Measurements from ENCODE around the gene GCDH.

GCDH gene

DNA sequence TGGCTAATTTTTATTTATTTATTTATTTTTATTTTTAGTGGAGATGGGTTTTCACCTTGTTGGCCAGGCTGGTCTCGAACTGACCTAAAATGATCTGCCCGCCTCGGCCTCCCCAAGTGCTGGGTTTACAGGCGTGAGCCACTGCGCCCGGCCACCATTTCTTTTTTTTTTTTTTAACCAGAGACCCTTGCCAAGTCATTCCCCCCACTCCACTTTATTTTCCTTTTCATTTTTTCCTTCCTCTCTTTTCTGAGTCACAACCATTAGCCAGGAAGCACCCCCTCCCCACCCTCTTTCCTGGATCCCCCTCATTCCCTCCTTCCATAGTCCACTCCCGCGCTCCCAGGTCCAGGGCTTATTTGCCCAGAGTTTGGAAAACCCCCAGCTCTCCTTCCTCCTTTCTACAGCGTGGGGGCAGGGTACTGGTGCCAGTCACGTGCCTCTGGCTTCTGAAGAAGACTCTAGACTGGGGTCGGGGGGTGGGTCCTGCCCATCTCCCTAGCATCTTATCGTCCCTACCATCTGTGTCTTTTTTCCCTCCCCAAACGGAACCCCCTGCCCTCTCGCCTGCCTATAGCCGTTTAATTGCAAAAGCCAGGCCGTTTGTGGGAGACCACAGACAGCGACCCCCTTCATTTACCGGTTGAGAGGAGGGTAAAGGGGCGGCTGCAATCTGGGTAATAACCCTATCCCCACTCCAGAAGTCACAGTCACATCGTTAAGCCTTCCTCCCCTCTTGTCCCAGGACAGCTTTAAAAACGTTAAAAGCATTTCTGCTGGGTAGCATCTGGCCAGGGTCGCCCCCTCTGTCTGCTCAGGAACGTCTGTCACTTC, 46.4 kb downstream of the GCDH start:
- Mint-ChIP-seq H3K27me3 (no peaks in the 10 kb centered on the region), H3K9me3 (no peaks in the 10 kb centered on the region), H3K27ac (peak overlapping the region; percentile 97), H3K4me3 (peak overlapping the region; percentile 99), H3K4me1 (peaks cover 38% of the 10 kb centered on the region), H3K36me3 (peaks cover 17% of the 10 kb centered on the region)
- DNase-seq (ENCODE audit: low spot score in 2 of 2), result no peak
- no peak for ATAC-seq (ENCODE audit: low read depth)

DNA sequence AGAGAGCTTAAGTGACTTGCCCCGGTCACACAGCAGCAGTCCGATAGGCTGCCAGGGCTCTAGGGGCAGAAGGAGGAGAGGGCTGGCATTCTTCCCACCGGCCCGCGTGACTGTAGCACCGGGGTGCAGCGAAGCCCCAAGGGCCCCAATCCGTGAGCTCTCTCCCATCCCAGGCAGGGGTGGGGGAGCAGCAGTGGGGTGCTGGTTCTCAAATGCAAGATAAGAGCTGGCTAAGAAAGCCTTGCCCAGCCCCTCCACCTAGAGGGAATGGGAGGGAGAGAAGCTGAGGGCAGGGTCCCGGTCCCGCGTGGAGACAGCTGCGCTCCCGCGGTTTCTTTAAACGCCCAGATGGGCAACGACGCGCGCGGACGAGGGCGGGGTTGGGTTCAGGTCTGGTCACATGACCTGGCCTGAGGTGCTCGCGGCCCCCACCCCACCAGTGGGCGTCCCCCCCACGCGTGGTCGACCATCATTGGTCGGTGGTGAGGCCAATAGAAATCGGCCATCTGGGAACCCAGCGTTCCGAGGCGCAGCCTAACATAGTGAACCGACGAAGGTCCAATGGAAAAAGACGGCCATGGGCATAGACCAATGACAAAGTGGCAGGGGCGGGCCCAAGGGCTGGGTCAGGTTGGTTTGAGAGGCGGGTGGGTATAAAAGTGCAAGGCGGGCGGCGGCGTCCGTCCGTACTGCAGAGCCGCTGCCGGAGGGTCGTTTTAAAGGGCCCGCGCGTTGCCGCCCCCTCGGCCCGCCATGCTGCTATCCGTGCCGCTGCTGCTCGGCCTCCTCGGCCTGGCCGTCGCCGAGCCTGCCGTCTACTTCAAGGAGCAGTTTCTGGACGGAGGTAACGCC, 47.2 kb downstream of the GCDH start, which contains the start of gene CALR:
CALR (plus strand) TSS at position 683 of the 852 bp plus-strand sequence; CDS start at position 754, 71 bp downstream.
- peak; percentile 98 for DNase-seq (ENCODE audit: low spot score in 2 of 2)
- ATAC-seq (ENCODE audit: low read depth), result peak; percentile 84
- Mint-ChIP-seq H3K4me1 (peaks cover 32% of the 10 kb centered on the region), H3K9me3 (no peaks in the 10 kb centered on the region), H3K27ac (peak within 1 kb of the TSS; percentile 97), H3K27me3 (no peaks in the 10 kb centered on the region), H3K36me3 (peaks cover 18% of the 10 kb centered on the region), H3K4me3 (peak within 1 kb of the TSS; percentile 99)

DNA sequence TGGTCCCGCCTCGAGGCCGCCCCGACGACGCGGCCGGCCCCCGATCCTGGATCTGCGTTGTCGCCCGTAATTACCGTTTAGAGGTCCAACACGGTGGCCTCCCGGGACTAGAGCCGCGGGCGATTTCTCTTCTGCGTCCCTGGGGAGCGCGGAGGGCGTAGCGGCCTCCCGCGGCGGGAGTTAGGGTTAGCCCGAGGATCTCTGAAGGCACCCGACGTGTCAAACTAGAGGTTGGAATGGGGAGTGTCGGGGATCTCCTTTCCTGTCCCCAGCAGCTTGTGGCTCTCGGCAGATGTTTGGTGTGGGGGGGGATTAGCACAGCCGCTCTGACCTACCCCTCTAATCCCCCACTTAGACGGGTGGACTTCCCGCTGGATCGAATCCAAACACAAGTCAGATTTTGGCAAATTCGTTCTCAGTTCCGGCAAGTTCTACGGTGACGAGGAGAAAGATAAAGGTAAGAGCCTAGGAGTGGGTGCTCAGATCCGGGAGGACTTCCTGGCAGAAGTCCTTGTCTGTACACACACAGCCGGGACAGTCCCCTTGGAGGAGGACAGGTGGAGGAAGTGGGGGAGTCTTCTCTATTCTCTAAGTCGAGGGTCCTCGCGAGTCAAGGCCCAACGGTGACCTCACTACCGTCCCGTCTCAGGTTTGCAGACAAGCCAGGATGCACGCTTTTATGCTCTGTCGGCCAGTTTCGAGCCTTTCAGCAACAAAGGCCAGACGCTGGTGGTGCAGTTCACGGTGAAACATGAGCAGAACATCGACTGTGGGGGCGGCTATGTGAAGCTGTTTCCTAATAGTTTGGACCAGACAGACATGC, 48.0 kb downstream of the GCDH start:
- Mint-ChIP-seq H3K4me1 (peaks cover 35% of the 10 kb centered on the region), H3K4me3 (peak overlapping the region; percentile 99), H3K27ac (peak overlapping the region; percentile 97), H3K27me3 (no peaks in the 10 kb centered on the region), H3K9me3 (no peaks in the 10 kb centered on the region), H3K36me3 (peaks cover 24% of the 10 kb centered on the region)
- peak; percentile 15 for ATAC-seq (ENCODE audit: low read depth)
- no peak for DNase-seq (ENCODE audit: low spot score in 2 of 2)

DNA sequence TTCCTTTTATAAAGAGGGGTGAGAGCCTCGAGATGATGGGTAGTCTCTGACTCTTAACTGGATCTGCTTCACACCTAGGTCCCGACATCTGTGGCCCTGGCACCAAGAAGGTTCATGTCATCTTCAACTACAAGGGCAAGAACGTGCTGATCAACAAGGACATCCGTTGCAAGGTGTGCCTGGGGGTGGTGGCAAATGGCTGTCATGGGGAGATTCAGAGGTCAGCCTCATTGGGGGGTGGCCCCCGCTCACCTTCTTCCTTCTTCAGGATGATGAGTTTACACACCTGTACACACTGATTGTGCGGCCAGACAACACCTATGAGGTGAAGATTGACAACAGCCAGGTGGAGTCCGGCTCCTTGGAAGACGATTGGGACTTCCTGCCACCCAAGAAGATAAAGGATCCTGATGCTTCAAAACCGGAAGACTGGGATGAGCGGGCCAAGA, 49.0 kb downstream of the GCDH start:
- Mint-ChIP-seq H3K27me3 (no peaks in the 10 kb centered on the region), H3K4me3 (peak overlapping the region; percentile 99), H3K9me3 (no peaks in the 10 kb centered on the region), H3K36me3 (peaks cover 27% of the 10 kb centered on the region), H3K27ac (peak overlapping the region; percentile 97), H3K4me1 (peaks cover 37% of the 10 kb centered on the region)
- no peak for ATAC-seq (ENCODE audit: low read depth)
- DNase-seq (ENCODE audit: low spot score in 2 of 2), result no peak

DNA sequence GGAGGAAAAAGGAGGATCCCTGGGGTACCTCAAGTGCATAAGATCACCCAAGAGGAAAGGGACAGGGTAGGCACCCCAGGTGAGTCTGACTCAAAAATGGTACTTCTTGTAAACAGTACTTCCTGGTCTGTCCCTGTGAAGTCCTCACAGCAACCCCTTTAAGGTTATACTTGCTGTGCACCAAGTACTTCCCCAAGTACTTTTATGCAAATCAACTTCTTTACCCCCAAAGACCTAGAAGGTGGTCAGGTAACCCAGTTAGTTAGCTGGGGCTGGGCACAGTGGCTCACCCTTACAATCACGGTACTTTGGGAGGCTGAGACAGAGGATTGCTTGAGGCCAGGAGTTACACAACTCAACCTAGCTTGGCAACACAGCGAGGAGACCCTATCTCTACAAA, 49.9 kb downstream of the GCDH start:
- H3K9me3 Mint-ChIP-seq, result no peaks in the 10 kb centered on the region
- peak overlapping the region; percentile 99 for H3K4me3 Mint-ChIP-seq
- peaks cover 40% of the 10 kb centered on the region for H3K4me1 Mint-ChIP-seq
- no peaks in the 10 kb centered on the region for H3K27me3 Mint-ChIP-seq
- ATAC-seq (ENCODE audit: low read depth) (no peak), DNase-seq (ENCODE audit: low spot score in 2 of 2) (no peak)
- peaks cover 27% of the 10 kb centered on the region for H3K36me3 Mint-ChIP-seq
- peak overlapping the region; percentile 15 for H3K27ac Mint-ChIP-seq

DNA sequence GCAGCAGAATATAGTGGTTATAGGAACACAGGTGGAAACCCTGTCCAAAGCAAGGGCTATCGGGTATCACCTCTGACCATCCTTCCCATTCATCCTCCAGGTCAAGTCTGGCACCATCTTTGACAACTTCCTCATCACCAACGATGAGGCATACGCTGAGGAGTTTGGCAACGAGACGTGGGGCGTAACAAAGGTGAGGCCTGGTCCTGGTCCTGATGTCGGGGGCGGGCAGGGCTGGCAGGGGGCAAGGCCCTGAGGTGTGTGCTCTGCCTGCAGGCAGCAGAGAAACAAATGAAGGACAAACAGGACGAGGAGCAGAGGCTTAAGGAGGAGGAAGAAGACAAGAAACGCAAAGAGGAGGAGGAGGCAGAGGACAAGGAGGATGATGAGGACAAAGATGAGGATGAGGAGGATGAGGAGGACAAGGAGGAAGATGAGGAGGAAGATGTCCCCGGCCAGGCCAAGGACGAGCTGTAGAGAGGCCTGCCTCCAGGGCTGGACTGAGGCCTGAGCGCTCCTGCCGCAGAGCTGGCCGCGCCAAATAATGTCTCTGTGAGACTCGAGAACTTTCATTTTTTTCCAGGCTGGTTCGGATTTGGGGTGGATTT, 52.6 kb downstream of the GCDH start:
- Mint-ChIP-seq H3K27ac (peak overlapping the region; percentile 91), H3K4me3 (no peak overlapping the region), H3K4me1 (peaks cover 29% of the 10 kb centered on the region), H3K9me3 (no peaks in the 10 kb centered on the region), H3K27me3 (no peaks in the 10 kb centered on the region), H3K36me3 (peaks cover 32% of the 10 kb centered on the region)
- no peak for DNase-seq (ENCODE audit: low spot score in 2 of 2)
- no peak for ATAC-seq (ENCODE audit: low read depth)

DNA sequence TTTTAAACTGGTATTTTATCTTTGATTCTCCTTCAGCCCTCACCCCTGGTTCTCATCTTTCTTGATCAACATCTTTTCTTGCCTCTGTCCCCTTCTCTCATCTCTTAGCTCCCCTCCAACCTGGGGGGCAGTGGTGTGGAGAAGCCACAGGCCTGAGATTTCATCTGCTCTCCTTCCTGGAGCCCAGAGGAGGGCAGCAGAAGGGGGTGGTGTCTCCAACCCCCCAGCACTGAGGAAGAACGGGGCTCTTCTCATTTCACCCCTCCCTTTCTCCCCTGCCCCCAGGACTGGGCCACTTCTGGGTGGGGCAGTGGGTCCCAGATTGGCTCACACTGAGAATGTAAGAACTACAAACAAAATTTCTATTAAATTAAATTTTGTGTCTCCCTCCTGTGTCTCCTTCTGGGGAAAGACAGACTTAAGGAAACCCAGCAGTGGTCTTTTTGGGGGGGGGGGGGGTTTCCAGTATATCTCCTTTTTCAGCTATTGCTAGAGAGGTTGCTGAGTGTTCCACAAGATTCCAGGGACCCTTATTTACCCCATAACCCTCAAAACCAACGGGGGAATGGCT, 53.2 kb downstream of the GCDH start:
- H3K4me3 Mint-ChIP-seq, result no peak overlapping the region
- peak overlapping the region; percentile 91 for H3K27ac Mint-ChIP-seq
- DNase-seq (ENCODE audit: low spot score in 2 of 2), result no peak
- H3K4me1 Mint-ChIP-seq, result peaks cover 26% of the 10 kb centered on the region
- H3K9me3 Mint-ChIP-seq, result no peaks in the 10 kb centered on the region
- no peak for ATAC-seq (ENCODE audit: low read depth)
- H3K36me3 Mint-ChIP-seq, result peaks cover 28% of the 10 kb centered on the region
- no peaks in the 10 kb centered on the region for H3K27me3 Mint-ChIP-seq

DNA sequence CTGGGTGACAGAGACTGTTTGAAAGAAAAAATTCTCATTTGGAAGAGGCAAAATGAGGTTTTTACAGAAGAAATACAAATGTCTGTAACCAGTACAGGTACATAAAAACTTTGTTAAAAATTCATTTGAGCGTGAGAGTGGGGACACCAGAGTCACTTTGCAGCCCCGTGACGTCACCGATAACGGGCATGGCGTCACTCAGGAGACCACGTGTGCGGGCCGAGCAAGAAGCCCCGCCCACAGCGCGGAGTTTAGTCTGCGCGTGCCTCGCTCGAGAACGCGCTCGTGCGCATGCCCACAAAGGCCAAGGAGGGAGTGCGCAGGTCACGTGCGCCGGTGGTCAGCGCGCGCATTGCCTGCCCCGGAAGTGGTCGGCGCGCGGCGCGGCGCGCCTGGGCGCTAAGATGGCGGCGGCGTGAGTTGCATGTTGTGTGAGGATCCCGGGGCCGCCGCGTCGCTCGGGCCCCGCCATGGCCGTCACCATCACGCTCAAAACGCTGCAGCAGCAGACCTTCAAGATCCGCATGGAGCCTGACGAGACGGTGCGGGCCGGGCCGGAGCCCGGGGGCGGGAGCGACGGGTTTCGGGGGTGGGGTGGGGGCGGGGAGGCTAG, 54.6 kb downstream of the GCDH start, which contains the start of gene RAD23A:
RAD23A (plus strand) TSS at position 384 of the 613 bp plus-strand sequence; CDS start at position 471, 87 bp downstream.
- Mint-ChIP-seq H3K9me3 (no peaks in the 10 kb centered on the region), H3K36me3 (peaks cover 28% of the 10 kb centered on the region), H3K4me3 (peak within 1 kb of the TSS; percentile 94), H3K4me1 (peaks cover 17% of the 10 kb centered on the region), H3K27ac (peak within 1 kb of the TSS; percentile 91), H3K27me3 (no peaks in the 10 kb centered on the region)
- DNase-seq (ENCODE audit: low spot score in 2 of 2) (peak; percentile 98), ATAC-seq (ENCODE audit: low read depth) (peak; percentile 86)

DNA sequence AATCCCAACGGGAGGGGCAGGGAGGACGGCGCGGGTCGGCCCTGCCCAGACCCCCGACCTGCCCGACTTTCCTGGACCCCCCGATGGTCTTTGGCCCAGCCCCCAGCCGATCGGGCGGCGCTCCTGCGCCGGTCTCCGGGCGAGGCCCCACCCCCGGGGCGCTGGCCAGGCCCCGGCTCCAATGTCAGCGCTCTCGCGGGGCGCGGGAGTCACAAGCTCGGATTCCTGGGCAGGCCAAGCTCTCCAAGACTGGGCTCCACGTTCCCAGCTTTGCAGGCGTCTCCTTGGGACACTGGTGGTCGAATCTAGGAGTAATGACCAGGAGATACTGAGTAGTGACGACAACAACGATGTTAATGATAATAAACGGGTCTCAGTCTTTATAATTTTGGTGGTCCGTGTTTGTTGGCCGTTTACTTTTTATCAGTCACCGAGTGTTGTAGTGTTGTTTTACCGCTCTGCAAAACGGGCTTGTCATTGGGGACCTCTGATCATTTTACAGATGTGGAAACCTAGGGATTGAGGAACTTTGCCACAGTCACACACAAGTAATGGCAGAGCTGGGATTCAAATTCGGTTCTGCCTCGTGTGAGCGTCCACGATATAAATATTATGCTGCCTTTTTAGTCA, 55.2 kb downstream of the GCDH start:
- ATAC-seq (ENCODE audit: low read depth) (peak; percentile 36), DNase-seq (ENCODE audit: low spot score in 2 of 2) (peak in 1 of 2 donors; percentile 58)
- peaks cover 14% of the 10 kb centered on the region for H3K4me1 Mint-ChIP-seq
- peak overlapping the region; percentile 94 for H3K4me3 Mint-ChIP-seq
- no peaks in the 10 kb centered on the region for H3K9me3 Mint-ChIP-seq
- H3K27ac Mint-ChIP-seq, result peak overlapping the region; percentile 91
- peaks cover 28% of the 10 kb centered on the region for H3K36me3 Mint-ChIP-seq
- H3K27me3 Mint-ChIP-seq, result no peaks in the 10 kb centered on the region

DNA sequence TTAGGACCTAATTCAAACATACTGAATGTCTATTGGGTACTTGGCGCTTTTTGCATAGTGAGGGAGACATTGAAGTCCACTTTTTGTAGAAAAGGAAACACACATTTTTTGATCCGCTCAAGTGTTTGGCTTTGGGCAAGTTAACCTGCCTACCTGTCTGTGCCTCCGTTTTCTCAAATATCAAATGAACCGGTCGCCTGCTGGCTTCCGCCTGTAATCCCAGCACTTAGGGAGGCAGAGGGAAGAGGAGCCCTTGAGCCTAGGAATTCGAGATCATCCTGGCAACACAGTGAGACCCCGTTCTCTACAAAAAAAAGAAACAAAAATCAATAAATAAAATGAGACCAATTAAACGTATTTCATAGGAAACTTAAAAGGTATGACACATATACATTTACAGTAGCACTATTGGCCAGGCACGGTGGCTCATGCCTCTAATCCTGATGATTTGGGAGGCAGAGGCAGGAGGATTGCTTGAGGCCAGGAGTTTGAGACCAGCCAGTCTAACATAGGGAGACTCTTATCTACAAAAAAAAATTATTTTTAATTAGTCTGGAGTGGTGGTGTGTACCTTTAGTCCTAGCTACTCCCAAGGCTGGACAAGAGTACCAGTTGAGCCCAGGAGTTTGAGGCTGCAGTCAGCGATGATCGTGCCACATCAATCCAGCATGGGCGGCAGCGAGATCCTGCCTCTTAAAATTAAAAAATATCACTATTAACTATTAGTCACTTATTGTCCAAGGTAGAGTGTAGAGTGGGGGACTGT, 56.0 kb downstream of the GCDH start:
- Mint-ChIP-seq H3K4me1 (peaks cover 14% of the 10 kb centered on the region), H3K4me3 (peak overlapping the region; percentile 94), H3K36me3 (peaks cover 32% of the 10 kb centered on the region), H3K27me3 (no peaks in the 10 kb centered on the region), H3K27ac (peak overlapping the region; percentile 91), H3K9me3 (no peaks in the 10 kb centered on the region)
- DNase-seq (ENCODE audit: low spot score in 2 of 2) (no peak), ATAC-seq (ENCODE audit: low read depth) (no peak)

DNA sequence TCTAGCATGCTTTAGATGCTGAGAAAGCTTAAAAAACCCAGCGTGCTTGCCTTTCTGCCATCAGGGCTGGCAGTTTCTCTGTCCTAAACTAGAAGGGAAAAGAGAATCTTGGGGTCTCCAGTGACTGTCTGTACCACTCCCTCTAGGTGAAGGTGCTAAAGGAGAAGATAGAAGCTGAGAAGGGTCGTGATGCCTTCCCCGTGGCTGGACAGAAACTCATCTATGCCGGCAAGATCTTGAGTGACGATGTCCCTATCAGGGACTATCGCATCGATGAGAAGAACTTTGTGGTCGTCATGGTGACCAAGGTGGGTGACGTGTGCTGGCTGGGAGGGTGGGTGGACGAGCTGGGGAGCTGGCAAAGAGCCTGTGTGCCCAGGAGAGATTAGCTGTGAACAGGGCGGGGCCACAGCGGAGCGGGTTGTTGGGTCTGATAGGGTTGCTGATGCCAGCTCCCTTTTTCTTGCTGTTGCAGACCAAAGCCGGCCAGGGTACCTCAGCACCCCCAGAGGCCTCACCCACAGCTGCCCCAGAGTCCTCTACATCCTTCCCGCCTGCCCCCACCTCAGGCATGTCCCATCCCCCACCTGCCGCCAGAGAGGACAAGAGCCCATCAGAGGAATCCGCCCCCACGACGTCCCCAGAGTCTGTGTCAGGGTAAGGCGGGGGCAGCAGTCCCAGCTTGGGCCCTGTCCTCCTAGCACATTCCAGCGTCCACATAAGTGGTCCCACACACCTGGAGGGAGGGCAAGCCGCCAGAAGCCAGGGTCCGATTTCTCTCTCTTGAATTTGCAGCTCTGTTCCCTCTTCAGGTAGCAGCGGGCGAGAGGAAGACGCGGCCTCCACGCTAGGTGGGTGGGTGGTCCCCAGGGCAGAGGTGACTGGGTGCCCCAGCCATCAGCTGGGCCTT, 57.0 kb downstream of the GCDH start:
- H3K9me3 Mint-ChIP-seq, result no peaks in the 10 kb centered on the region
- H3K36me3 Mint-ChIP-seq, result peaks cover 33% of the 10 kb centered on the region
- H3K4me3 Mint-ChIP-seq, result no peak overlapping the region
- no peaks in the 10 kb centered on the region for H3K27me3 Mint-ChIP-seq
- peaks cover 12% of the 10 kb centered on the region for H3K4me1 Mint-ChIP-seq
- no peak for DNase-seq (ENCODE audit: low spot score in 2 of 2)
- no peak overlapping the region for H3K27ac Mint-ChIP-seq
- ATAC-seq (ENCODE audit: low read depth), result no peak

All from memory B cell (primary cell).